ENCODE results near the gene BHMT2.
A peak's percentile ranks its signal among the peaks of the same experiment; 100 is the strongest.

The BHMT2 gene

DNA sequence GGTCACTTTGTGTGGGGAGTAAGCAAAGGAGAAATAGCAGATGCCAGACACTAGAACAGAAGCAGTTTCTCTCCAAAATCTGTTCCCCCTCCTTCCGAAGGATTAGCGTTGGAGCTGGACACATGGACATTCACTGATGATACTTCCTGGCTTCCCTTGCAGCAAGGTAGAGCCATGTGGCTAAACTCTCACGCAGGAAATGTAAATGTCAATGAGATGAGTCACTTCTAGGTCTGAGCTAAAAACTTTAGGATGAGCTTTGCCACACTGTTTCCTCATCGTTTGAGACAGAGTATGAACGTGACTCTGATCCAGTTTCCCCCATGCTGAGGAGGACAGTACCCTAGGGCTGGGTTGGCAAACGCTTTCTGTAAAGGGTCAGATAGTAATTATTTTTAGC is 5.1 kb downstream of the BHMT2 start:
- no peak for DNase-seq

GRCh38 chr5:79075646-79076426 is 6.3 kb downstream of the BHMT2 start:
- DNase-seq = no peak

- DNase-seq = no peak
These were observed 7.3 kb downstream of the BHMT2 start for GRCh38 chr5:79076819-79077218.

GRCh38 chr5:79077680-79078365 is 8.3 kb downstream of the BHMT2 start:
- no peak for DNase-seq

- no peak for DNase-seq
These were observed 11.2 kb downstream of the BHMT2 start for GRCh38 chr5:79080804-79081203.

- no peak for DNase-seq
These were observed 12.2 kb downstream of the BHMT2 start for GRCh38 chr5:79081779-79082178.

GRCh38 chr5:79086116-79086515 is 16.5 kb downstream of the BHMT2 start:
- DNase-seq = no peak

DNA sequence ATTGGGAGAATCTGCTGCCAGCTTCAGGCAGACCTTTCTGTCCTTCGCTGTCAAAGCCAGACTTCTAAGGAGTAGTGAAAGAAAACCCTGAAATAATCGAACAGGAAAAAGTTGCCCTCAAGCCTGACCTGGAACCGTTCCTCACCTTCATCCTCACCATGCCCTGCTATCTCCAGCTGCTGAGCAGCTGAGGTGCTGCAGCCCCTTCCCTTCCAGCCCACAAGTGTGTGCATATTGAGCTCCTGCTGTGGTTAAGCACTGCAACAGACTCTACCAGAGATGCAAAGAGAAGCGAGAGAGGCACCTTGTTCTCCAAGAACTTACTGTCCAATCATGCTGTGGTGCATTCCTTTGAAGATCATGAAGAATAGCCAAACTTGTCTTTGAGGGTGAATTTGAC is 18.9 kb downstream of the BHMT2 start:
- no peak for DNase-seq

- no peak for DNase-seq
These were observed 21.5 kb downstream of the BHMT2 start for GRCh38 chr5:79091064-79091463.

DNA sequence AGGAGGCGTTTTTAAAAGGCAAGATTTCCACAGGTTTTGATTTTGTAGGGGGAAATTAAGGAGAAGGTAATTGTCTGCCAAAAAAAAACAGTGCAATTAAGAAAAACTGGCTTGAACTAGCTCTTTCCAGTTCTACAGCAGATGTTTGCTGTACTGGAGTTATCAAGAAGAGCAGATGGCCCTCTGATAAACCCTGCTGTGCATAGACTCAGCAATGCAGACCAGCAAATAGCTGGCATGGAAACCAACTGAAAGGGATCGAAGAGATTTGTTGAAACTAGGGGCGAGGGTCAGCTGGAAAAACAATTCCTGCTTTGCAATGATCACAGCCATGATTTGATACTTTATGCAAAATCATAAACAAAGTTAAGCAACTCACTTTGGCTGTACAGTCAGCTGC is 24.2 kb downstream of the BHMT2 start:
- DNase-seq = peak; percentile 54

DNA sequence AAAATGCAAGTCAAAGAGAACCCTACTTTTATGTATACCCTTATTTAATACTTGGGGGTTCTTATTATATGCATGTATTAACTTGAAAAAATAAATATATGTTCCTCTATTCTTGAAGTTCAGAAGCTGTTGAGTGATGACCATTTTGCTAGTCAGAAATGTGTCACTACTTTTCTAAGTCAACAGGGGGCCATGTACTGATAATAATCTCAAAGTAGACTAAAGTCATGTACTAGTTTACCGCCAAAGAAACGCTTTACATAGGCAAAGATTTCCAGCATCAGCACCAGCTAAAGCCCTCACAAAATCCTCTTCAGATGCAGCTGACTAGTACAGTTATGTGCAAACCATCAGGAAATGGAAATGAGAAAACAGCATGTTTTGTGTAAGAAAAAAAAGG is 36.3 kb downstream of the BHMT2 start:
- no peak for DNase-seq

DNA sequence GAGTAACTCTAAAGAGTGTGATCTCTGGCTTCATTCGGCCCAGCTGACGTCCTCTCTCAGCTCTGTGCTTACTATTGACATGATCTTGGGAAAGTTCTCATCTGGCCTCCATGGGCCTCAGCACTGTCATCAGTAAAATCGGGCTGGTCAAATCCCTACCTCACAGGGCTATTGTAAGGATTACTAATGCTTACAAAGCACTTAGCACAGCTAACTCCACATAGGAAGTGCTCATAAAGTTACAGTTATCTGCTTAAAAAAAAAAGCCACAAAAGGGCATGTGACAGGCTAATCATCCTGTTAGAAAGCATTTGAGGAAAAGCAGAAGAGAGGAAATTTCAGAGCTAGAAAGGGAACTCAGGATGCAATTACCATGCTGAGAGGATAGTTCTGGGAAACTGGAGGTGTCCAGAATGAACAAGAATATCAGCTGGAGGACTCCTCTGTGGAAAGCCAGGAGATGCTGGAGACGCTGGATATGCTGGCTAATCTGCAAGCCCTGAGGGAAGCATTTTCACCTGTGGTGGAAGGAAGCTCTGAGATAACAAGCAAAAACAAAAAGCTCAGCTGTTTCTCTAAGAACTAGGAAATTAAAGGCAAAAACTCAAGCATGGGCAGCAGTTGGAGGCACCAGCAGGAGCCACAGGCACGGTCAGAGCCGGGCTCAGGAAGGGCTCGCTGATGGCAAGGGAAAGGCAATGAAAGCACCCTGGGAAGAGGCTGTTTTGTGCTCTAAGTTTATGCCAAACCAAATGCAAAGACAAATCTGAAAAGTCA is 37.6 kb downstream of the BHMT2 start:
- no peak for DNase-seq

- DNase-seq = no peak
These were observed 38.5 kb downstream of the BHMT2 start for GRCh38 chr5:79108086-79108485.

DNA sequence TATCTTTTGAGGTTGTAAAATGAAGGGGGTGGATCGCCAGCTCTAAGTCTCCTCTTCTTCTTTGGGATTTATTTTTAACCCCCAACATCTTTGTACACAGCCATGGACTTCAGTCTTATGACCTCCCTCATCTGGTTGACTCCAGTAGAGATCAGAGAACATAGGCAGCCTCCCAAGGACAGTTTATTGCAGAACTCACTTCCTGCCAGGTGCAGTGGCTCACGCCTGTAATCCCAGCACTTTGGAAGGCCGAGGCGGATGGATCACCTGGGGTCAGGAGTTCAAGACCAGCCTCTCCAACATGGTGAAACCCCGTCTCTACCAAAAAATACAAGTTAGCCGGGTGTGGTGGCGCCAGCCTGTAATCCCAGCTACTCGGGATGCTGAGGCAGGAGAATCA is 39.2 kb downstream of the BHMT2 start:
- no peak for DNase-seq

DNA sequence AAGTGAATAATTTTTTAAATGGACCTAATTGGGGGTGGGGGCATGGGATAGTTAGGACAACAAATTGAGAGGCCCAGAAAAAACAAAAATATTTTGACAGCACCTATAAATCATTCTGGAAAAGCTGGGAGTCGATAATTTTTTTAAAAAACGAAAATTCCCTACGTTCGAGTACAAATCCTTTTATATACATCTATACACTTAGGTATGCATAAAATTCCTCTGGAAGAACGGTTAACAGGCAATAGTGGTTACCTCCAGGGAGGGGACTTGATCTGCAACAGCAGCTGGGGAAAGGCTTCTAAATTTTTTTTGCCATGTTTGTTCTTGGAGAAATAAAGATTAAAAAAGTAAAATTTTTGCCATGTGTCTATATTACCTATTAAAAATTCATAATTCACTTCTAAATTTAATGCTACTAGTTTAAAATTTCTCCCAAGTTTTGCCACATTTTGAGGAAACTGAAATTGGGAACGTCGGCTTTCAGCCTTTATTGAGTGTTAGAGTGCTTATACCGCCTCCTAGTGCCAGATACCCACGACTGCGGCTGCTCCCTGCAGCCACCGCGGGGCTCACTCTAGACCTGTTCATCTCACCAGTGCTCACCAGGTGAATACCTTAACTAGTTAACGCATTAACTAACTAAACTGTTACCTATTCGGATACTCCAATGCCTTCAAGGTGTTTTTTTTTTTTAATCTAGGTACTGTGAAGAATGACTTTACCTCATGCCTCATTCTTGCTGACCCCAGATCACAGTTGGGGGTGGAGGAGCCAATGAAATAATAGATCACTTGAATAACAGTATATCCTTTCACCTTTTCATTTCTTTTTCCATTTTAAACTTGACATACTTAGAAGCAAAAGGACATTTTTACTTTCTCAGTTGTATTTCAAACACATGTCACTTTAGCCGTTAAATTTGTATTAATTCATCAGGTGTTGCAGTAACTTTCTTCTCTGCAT is 40.2 kb downstream of the BHMT2 start:
- no peak for DNase-seq

GRCh38 chr5:79111387-79111959 is 41.9 kb downstream of the BHMT2 start, which contains the start of gene BHMT:
Gene BHMT, plus strand, starts transcription at chr5:79111809. Its CDS starts 77 bp downstream, at chr5:79111886.
- no peak for DNase-seq

- DNase-seq = no peak
These were observed 42.6 kb downstream of the BHMT2 start for GRCh38 chr5:79111960-79112702.

GRCh38 chr5:79112703-79113058 is 43.1 kb downstream of the BHMT2 start:
- DNase-seq = no peak

- no peak for DNase-seq
These were observed 49.9 kb downstream of the BHMT2 start for GRCh38 chr5:79119486-79119885.

DNA sequence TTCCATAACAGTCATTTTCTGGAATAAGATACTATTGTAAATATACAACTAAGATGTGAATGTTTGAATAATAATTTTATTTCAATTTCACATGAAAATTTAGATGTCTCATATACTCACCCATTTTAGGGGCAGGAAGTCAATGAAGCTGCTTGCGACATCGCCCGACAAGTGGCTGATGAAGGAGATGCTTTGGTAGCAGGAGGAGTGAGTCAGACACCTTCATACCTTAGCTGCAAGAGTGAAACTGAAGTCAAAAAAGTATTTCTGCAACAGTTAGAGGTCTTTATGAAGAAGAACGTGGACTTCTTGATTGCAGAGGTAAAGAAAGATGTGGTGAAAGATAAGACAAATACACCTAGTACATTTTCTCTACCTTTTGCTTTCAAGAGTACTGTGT is 50.7 kb downstream of the BHMT2 start:
- DNase-seq = no peak

DNA sequence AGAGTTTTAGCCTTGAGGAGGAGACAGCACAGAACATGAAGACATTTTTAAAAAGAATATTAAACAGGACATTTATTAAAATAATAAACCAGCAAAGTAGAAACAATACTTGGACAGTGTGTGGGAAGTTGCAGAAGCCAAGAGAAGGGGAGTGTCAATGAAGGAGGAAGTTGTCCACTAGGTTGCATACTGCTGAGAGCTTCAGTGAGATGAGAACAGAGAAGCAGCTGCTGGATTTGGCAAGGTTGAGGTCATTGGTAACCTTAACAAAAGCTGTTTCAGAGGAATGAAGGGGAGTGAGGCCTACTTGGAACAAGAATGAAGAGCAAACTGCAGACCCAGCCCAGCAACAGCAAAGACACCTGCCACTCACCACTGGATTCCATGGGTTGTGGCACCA is 53.4 kb downstream of the BHMT2 start:
- no peak for DNase-seq

GRCh38 chr5:79124607-79125006 is 55.0 kb downstream of the BHMT2 start:
- DNase-seq = no peak

All from NCI-H1092 treated with DMSO at 0.1 percent for 48 hours (cell line).